Effector CD4-positive, alpha-beta T cell (primary cell): Measurements from ENCODE around the gene PCGF3.
"Not testable (repeated sequence)": the region's sequence is repeated elsewhere in the genome, so short reads cannot be mapped to it uniquely, and the experiment has no call there.

ENCODE experiments used
- DNase-seq: peaks from one replicate; pipeline ENCODE4 v3.0.0-alpha.2; 2020

The PCGF3 gene

DNA sequence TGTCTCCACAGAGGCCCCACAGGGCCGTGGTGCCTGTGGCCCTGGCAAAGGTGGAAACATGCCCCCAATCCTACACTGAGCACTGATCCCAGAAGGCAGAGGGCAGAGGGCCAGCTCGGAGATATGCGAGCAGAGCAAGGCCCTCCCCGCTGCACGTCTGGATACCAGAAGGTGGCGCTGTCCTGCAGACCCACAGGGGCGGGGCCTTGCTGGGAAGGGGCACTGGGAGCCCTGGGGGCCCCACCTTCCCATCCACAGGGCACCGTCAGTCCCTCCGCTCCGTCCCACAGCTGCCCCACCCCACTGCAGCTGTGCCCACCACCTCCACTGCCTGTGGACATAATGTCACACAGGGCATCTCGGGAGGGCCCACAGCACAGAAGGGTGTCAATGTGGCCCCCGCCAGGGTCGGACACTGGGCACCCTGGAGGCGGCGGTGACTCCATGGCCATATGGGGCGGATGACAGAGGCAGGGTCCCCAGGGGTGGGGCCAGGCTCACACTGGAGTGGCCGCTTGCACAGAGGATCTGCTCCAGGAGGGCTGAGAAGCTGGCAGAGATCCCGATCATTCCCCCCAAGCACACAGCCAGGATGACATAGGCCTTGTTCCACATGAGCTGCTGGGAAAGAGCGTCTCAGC lies 21.5 kb upstream of the PCGF3 start:
- no peak for DNase-seq

DNA sequence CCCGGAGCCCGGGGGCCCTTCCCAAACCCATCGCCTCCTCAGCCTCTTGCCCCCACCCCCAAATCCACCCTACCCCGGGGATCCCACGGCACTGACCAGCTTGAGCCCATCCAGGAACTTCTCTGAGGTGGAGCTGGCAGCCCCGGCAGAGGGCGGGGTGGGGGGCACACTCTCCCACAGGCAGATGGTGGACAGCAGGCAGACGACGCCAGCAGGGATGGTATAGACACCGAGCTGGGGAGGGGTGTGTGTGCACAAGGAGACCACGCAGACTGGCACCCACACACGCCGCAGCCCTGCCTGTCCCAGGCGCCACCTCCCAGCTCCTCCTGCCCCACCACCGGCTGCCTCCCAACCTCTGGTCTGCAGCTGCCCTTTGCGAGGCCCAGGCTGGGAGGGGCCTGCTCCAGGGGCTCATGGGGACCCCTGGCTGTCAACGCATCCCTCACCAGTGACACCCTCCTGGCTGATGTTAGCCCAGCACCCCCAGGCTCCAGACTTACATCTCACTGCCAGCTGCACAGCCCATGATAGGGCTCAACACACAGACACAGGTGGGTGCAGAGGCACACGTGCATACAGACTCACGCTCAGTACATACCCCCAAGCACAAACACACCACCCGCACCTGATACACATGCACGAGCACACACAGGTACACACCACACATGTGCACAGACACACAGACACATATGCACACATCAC lies 20.9 kb upstream of the PCGF3 start:
- no peak for DNase-seq

DNA sequence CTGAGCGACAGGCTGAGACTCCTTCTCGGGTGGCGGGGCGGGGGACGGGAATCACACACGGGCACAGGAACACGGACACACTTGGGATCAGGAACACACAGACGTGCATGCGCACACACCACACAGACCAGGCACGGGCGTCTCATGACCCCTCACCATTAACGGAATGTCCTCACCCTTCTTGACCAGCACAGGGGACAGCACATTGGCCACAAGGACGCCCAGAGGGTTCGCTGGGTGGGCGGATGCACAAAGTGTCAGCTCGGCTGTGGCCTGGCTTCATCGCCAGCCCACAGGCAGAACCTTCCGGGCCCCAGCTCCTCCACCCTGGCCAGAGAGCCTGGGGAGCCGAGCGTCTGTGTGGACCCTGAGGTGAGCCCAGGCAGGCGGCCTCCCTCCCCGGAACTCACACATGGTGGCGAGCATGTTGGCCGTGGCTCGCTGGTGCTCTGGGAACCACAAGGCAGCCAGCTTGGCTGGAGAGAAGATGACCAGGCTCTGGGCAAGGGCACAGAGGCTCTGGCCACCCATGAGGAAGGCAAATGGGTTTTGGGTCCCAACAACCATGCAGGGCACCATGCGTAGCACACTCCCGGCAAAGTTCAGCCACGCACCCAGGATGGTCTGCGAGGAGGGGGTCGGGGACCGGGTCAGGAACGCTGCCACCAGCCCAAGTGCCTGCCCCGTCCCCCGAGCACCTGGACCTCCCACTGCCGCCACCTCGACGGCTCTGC lies 19.8 kb upstream of the PCGF3 start:
- no peak for DNase-seq

DNA sequence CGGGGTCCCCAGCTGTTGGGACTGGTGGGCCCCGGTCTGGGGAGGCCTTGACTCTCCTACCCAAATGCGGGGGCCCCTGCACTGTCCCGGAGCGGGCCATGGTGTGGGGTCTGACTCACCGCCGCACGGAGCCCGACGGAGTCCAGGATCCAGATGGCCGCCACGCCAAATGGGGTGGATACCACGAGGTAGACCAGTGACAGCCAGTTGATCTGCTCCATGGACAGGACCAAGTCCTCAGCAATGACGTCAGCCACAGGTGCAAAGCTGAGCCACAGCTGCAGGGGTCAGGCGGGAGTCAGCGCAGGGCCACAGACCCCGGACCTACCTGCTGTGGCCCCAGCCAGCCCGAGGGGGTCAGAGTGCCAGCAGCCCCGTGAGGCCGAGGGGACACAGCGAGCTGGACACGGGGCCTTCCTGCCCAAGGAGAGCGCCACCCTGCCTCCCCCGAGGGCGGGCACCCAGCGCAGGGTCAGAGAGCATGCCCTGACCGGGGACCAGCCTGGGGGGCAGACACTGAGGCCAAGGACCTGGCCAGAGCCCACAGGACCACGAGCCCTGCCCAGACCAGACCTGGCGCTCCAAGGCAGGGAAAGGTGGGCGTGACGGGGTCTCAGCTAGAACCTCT lies 19.1 kb upstream of the PCGF3 start:
- no peak for DNase-seq

DNA sequence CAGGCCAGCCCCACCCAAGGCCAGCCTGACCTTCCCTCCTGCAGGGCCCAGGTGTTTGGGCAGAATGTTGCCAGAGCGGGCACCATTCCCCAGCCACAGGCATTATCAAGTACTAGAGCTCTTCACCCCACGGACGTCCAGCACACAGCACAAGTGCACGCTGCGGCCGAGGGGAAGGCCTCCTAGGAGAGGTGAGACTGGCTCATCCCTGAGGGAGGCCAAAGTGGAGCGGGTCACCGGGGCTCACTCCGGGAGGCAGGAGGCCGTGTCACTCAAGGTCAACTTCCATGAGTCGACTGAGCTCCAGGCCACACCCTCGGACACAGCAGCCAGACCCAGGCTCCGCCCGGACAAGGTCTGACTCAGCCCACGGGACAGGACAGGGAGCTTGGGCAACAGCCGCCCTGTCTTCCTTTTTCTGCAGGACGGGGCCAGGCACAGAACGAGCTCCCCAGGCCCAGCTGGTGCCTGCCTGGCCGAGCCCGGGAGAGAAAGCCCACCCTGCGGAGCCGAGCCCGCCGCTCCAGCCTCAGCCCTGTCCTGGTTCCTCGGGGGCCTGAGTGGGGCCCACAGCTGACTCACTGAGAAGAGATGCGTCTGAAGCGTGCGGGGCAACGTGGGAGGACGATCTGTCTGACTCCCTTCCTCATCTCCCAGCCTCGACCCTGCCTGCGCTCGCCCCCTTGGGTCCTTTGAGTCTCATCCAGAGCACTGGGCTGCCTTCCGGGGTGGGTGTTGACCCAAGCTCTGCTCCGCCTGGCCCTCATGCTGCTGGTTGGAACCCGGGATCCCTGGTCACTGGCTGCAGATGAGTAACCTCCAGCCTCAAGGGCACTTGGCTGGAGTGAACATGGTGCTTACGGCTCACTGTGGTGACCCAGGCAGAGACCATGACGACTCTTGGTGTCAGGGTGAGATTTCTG lies 18.3 kb upstream of the PCGF3 start:
- DNase-seq, result no peak

DNA sequence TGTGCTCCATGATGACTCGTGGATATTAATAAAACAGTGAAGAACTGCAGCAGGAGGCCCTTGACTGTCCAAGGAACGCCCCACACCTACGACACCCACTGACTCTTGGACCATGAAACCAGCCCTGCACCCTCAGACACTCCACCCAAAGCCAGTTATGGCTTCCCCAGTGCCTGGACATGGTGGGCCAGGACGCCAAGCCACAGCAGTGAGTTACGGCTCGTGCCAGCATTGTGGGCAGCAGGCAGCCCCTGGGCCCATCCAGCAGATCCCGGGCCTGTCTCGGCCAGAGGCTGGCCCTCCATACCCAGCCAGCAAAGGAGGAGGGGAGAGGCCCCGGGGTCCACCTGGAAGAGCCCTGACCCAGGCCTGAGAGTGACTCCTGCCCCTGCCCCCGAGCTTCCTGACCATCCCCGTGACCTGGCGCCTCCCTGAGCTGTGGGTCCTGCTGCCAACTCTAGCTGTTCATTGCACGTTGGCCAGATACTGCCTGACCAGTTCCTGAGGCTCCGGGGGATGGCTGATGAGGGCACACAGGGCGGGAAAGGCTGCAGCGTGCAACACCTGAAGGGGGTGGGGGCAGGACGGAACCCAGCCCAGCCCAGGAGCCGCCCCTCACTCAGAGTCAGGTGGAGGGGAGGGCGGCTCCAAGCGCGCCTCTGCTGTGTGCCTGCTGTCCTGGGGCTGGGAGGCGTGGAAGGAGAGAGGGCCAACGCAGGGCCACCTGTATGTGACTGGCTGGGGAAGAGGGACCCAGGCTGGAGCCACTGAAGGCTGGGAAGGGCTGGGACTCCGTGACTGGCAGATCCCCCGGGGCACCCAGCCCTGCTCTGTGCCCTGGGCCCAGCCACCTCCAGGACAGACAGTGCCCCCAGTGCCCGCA lies 17.4 kb upstream of the PCGF3 start:
- DNase-seq, result no peak

DNA sequence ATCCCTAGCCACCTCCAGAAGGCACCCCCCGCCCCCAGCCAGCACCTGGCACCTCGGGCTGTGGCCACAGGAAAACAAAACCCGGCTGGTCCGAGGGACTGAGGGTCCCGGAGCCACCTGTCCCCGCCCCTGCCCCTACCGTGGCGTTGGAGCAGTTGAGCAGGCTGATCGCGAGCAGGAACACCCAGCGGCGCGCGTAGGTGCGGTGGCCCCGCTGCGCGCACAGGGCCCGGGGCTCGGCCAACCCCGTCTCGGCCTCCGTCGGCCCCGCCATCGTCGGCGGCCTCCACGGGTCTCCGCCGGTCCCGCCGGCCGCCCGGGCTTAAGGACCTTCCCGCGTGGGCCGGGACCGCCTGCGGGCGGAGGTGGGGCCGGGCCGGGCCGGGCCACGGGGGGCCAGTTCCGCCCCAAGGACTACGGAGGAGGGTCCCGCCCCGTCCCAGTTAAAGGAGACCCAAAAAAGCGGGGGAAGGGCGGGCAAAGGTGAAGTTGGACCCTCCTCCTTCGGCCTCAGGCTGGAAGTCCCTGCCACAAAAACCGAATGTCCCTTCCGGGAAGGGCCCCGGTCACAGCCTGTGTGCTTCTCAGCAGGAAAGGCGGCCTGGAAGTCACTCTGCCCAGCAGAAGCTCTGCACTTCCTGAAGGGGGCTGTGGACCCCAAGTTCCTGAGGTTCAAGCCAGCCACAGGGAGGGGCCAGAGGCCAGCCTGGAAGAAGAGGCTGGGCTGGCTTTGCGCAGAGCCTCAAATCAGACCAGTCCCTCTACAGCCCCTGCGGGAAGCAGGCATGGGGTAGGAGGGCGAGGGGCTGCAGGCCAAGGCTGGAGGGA lies 16.6 kb upstream of the PCGF3 start, which contains the start of gene SLC49A3:
Gene SLC49A3, minus strand, starts transcription at position 298 of the 828 bp plus-strand sequence. Its CDS starts 24 bp downstream, at position 274.
- DNase-seq, result no peak

DNA sequence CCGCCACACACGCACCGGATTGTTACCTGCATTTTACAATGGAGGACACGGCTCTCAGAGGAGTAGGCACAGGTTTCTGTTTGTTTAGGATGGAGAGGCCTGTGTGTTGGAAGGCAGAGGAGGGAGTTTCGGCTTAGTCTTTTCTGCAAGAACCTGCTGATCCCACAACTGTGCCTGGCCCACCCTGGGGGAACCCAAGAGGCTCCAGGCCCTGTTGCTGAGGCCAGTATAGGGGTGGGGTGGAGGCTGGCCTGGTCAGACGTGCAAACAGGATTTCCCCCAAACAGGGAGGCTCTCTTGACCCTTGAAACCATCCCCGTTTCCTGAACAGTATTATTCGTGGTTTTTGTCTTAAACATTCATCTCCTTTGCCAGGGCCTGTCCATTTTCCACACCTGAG lies 15.9 kb upstream of the PCGF3 start:
- no peak for DNase-seq

DNA sequence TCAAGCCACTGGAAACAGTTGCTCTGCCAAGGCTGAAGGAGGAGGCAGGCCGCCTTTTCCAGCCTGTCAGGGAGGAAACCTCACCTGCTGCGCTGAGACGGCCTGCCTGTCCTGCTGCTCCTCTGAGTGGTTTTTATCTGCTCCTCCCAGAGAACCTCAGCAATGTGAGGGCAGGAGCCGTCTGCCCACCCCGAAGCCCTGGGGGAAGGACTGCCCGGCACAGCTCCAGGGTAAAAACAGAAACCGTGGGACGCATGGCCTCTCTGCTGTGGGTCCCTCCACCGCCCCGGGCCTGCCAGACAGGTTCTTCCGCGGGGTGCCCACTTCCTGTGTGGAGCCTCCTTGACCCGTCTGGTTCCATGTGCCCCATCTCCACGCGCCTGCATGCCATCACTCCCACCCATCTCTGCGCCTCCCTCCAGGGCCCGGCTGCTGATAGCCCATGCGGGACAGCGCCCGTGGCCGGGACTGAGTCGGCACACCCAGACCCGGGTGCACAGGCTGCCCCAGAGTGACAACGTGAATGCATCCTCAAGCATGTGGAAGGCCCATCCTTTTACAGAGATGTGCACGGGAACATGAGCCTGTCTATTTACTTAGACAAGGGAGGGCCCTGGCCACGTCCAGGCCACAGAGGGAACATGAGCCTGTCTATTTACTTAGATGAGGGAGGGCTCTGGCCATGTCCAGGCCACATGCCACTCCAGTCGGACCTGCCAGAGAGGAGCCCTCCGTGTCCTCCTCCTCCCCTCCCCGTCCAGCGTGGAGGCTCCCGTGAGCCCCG lies 12.7 kb upstream of the PCGF3 start:
- DNase-seq, result no peak

DNA sequence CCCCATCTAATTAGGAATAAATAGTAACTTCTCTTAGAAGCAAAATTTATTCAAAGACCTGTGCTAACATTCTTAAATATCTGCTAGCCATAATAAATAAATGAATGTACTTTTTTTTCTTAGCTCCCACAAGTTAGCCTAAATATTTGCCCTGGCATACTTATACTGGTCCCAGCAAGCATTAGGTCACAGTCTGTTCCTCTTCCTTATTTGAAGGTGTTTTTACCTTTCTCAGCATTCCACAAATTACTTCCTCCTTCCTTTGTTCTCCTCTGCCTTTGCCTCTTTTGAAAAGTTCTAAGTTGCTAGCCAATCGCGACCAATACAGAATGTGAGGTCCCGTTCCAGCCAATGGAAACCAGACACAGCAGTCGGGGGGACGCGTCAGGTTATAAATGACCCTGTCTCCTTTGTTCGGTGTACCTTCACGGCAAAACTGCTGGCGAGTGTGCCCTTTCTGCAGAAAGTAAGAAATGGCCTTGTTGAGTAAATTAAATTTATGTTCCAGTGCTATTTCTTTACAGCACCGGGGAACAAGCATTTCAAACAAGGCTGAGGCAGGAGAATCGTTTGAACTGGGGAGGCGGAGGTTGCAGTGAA lies 11.2 kb upstream of the PCGF3 start:
- not testable (repeated sequence) for DNase-seq

DNA sequence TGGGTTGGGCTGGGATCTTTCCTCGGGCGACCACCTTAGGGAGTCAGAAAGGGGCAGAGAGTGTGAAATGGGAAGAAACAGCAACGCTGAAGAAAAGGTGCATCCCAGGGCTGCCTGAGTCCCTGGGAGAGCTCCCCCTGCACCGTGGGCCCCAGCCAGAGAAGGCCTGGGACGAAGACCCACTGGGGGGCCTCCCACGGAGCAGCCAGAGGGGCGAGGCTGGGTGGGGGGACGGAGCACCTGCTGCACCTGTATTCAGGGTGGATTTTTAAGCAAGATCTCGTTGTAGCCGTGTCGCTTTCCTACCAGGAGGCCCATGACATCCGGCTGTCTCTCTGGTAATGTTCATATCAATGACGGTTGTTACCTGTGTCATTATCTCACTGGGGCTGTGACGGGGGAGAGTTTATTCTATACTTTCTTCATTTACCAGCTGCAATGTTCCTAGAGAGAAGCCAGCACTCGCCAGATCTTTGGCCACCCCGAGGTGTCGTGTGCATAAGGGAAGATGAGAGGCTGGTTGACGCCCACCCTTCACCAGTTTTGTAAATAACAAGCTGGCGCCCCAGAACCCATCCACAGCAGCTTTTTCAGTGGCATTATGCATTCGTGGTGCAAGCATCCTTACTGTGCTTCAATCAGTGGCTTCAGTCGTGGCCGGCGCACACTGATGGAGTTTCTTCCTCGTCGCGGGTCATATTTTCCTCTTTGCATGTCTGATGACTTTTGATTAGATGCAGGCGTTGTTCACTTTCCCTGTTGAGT lies 5.6 kb upstream of the PCGF3 start:
- DNase-seq, result no peak

DNA sequence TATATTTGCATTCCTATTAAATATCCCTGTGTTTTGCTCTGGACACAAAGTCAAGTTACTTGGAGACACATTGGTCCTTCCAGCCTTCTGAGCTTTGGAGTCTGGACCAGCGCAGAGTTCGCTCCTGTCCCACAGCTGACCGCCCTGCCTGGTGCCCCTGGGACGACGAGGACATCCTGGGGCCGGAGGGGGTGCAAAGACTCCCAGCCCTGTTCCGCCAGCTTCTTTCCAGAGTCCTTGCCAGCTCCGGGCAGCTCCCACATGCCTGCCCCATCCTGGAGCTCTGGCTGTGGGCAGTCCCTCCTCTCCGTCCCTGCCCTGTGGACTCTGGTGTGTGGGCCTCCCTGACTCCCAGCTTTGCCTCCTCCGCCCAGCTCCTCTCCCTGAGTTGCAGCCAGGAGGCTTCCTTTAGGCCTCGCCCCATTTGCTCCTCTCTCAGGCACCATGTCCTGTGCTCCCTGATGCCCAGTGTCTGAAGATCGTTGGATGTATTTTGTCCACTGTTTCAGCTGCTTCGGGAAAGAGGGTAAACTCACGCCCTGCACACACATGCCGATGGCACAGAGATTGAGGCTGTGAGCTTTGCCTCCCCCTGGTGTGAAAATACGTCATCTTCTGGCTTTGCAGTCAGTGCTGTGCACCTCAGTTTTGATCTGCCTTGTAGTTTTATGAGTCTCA lies 4.9 kb upstream of the PCGF3 start:
- DNase-seq, result no peak

DNA sequence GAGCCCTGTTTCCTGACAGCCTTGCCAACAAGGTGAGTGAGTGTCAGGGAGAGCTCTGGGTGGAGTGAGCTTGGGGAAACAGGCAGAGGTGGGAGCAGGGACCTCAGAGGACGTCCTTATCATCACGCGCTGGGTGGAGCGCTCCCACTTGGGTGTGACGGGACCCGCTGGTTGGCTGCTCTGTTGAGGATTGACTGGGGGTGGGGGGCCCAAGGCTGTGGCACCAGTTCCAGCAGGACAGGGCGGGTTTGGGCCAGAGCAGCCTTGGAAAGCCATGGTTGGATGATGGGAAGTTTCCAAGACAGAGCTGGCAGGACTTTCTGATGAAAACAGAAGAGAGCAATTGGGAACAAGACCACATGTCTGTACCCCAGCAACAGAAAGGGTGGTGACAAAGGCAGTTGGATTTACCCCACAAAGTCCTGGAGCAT lies 3.0 kb upstream of the PCGF3 start:
- no peak for DNase-seq

DNA sequence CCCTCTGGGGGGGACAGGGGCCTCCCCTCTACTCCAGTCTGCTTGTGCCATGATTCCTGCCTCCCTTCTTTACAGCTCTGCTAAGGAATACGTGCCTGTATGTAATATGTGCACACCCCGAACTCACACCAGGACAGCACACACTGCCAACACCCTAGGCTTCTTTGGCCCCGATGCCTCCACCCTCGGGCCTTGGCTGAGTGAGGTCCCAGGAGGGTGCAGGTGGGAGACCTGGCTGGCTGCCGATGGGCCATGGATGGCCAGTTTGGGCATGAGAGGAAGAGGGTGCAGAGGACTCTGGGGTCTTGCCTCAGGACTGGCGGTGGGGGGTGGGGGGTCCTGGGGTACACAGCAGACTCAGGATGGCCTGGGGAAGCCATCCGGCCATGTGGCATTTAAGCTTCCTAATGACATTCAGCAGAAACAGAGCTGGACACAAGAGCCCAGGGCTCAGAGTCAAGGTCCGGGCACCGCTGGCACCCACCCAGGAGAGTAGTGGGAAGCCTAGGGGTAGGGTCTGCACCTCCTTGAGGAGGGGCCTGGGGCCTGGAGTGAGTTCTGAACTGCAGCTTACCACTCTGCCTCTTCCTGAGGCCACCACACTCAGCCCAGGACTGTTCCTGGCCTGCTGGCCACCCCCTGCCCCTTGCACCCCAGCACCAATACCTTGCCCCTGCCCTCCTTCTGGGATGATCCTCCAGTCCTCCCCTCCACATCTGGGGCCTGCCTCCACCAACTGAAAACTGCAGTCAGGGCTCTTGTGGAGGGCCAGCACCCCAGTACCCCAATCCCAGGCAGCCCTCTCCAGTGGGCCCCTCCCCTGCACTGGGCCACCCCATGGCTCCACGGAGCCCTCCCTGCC lies 2.1 kb upstream of the PCGF3 start:
- DNase-seq, result no peak

DNA sequence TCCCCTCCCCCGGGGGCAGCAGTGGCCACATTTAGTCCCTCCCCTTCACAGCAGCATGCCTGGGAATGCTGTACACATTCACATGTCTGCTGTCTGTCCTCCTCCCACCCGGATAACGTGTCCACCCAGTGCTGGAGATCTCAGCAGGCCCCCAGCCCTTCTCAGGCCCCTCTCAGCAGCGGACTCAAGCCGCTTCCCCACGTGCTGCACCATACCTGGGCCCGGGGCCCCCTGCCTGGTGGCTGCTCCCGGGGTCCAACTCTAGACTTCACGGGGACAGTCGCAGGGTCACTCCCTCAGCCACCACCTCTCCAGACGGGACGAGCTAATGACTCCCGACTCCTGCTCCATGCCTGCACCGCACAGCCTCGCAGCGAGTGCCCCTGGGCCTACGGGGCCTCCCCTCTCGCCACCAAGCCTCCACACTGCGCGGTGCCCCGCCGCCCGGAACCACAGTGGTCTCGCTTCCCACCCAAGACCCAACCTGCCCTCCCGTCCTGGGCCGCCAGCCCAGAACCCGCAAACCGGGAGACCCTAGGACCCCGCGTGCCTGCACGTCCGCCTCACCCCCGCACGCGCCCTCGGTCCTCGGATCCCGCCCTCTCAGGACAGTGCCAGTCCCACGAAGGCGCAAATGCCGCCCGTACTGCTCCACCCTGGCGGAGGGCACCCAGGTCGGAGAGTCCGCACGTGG lies 1.3 kb upstream of the PCGF3 start:
- DNase-seq, result no peak

DNA sequence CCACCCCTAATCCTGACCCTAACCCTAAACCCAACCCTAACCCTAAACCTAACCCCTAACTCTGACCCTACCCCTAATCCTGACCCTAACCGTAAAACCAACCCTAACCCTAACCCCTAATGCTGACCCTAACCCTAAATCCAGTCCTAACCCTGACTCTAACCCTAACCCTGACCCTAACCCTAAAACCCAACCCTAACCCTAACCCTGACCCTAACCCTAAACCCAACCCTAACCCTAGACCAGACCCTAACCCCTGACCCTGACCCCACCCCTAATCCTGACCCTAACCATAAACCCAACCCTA lies 708 bp upstream of the PCGF3 start:
- DNase-seq, result no peak
